Left cardiac atrium (tissue), 4 donors: ENCODE results near the gene C14orf119. TPM values are rescaled to one million over a fixed set of nuclear protein-coding genes. Genes with fewer than 3 reads are reported as not detected.

Source experiments
- ATAC-seq, 2 donors: fragments of 200-7000 bp; cut with Tn5 transposase; one replicate each; pipeline ENCODE4 v1.9.1; 2020; ENCODE audit warnings: mild to moderate bottlenecking in 2 of 2, moderate library complexity in 2 of 2
- DNase-seq: peaks from one replicate; pipeline ENCODE4 v3.0.0-alpha.2; 2020
- intact Hi-C, 2 donors: fragments of 100-400 bp; cut with DNase I; formaldehyde crosslinking; loops; one replicate each; pipeline versions ENCODE4 v1.14.1 to v1.15.1; 2022 to 2023
- total RNA-seq, 2 donors: library from RNA; stranded (reverse); fragmentation: NEBNext Ultra II Directional; extraction: Animal tissue kit (Norgen Biotek cat#: 25700); gene quantifications; one replicate each; pipeline ENCODE4 v1.2.1, GENCODE V29; 2021
- donor health status: DM: no; HTN: yes; CAD: no.
- donor health status: DM: no; HTN: yes; CAD: no; lungs with severe emphysema.
- donor health status: DM: yes; HTN: yes; CAD: no.
- donor health status: Dilated cardiomyopathy.

The C14orf119 gene
- total RNA-seq, 2 donors from 2014 or later = 30.8 to 37.9 TPM

DNA sequence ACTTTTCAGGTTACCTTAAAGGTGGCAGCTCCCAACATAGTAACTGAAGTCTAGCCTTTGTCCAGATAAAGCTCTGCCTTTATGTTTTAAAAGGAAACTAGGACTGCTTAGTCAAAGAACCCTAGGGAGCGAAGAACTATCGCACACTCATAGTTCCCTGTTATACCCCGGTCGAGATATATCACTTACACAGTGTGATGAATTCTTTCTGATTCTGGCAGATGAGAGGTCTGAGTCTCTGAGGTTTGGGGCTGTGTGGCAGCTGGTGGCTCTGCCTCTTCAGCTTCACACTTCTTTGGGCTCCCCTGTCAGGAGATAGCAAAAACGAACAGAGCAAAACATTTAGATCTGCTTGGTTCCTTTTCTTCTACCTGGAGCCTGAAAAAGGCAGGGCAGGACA, 17.3 kb upstream of the C14orf119 start:
- intact Hi-C loops = no loop called here
- no peak for DNase-seq
- ATAC-seq = no peak

DNA sequence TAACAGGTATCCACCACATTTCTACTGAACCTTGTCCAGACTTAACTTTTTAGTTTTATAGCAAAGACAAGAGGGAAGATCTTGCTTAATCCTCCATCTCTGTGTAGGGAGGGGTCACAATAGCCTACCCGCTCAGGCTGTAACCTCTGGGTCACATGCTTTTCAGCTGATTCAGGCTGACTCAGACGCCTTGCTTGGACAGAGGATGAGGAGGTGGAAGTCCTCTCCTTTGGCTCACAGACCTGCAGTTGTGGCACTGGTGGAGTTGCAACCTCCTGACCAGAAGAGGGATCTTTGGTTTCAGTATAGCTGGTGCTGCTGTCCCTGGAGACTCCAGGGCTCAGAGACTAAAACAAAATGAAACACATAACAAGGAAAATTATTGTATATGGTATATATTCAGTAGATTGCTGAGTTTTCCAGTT, 16.6 kb upstream of the C14orf119 start:
- peak; percentile 74 for DNase-seq
- peak; percentile 91 to 98 for ATAC-seq
- intact Hi-C loops = no loop called here

DNA sequence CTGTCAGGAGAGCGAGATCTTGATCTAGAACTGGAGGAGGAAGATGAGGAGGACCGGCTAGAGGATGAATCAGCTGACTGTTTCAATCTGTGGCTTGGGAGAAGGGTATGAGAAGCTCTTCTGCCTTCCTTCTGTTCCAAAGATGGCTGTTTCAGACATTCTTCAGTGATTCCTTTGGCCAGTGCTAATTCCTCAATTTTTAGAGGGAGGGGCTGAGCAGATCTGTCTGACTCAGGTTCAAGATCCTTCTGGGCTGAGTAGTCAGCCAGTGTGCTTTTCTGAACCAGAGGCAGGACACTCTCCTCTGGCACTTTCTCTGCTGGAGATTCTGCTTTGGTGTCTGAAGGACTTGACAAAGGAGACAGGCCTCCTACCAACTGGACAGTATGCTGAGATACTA, 15.6 kb upstream of the C14orf119 start:
- no peak for ATAC-seq
- intact Hi-C loops = no loop called here
- no peak for DNase-seq

DNA sequence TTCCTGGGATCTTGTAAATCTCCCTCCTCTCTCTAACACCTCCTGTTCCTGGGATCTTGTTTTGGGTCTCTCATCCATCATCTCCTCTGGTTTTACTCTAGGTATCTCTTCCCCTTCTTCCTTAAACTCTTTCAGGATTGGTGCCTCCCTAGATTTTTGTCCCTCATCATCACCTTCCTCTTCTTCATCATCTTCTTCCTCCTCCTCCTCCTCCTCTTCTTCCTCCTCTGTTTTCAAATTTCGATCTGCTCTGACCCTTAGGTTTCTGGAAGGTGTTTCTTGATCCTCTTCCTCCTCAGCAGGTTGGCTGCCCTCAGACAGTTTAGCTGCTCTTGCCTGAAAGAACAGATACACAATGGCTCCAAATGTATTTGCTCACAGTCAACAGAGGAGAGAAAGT, 14.8 kb upstream of the C14orf119 start:
- DNase-seq (no peak), ATAC-seq (no peak)
- intact Hi-C loops = no loop called here

DNA sequence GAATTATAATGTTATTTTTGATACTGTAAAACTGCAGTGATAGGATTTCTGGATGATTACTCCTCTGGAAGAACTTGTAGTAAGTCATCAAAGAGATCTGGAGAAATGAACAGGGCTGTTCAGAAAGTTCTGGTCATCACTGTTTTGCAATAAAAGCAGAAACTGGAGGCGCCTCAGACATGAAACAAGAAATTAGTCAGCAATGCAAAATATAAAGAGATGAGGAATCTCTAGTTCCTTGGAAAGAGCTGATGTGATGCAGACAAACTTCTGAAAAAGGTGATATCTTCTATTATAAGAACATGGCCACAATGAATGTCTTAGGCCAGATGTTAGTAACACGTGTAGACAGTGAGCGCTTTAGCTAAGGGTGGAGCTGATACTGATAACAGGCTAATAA, 9.8 kb upstream of the C14orf119 start:
- intact Hi-C loops = no loop called here
- DNase-seq = no peak
- no peak for ATAC-seq

DNA sequence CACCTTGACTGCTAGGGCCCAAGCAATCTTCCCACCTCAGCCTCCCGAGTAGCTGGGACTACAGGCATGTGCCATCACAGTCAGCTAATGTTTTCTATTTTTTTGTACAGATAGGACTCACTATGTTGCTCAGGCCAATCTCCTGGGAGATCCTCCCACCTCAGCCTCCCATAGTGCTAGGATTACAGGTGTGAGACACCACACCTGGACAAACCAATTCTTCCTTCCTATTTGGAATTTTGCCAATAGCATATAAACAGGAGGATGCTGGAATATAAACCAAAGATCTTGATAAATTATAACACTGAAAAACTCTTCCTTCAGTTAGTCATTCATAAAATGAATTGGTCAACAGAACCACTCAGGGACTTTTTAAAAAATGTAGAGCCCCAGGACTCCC, 8.7 kb upstream of the C14orf119 start:
- DNase-seq = no peak
- intact Hi-C loops = no loop called here
- no peak for ATAC-seq

DNA sequence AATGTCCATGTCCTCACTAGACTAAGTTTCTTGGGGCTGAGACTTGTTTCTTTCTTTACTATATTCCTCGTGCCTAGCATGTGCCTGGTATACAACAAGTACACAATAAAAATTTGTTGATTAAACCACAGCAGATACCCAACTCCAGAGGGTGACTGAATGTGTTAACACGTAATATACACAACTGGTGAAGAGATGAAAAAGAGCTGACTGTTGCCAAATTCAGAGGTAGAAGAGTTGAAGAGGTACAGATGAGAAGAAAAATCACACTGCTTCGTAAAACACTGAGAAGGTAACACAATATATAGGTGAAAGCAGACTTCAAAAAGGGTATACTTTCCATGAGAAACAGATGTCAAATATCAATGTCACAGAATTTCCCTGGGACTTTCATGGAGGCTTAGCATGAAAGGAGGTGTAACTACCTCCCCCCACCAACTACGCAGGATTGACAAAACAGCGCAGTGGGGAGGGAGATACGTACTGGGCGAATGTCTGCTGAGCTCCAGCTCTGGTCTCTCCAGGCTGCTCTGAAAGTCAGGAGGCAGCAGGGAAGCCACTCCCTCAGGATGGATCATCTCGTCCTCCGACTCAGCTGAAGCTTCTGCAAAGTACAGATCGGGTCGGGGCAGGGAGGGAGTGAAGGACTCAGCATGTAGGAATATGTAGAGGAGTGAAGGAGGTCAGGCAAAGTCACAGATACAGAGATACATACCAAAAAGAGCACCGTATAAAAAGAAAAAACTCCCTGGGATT, 5.6 kb upstream of the C14orf119 start:
- ATAC-seq (no peak), DNase-seq (no peak)
- intact Hi-C loops = no loop called here

DNA sequence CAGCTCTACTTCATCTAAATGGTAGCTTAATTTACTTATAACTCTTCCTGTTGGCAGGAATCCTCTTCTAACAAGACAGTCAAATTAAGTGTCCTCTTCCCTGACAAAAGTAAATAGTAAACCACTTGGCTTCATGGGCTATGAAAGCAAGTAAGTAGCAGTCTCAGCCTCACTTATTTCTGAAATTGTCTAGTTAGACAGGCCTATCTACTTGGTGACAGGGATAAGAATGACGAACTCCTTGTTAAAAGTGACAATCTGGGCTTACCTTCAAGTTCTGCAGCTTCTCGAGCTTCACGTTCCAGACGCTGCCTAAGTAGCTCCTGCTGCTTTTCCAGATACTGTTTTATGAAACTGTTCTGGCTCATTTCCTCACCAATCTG, 5.1 kb upstream of the C14orf119 start:
- no peak for DNase-seq
- ATAC-seq = no peak
- intact Hi-C loops = no loop called here

DNA sequence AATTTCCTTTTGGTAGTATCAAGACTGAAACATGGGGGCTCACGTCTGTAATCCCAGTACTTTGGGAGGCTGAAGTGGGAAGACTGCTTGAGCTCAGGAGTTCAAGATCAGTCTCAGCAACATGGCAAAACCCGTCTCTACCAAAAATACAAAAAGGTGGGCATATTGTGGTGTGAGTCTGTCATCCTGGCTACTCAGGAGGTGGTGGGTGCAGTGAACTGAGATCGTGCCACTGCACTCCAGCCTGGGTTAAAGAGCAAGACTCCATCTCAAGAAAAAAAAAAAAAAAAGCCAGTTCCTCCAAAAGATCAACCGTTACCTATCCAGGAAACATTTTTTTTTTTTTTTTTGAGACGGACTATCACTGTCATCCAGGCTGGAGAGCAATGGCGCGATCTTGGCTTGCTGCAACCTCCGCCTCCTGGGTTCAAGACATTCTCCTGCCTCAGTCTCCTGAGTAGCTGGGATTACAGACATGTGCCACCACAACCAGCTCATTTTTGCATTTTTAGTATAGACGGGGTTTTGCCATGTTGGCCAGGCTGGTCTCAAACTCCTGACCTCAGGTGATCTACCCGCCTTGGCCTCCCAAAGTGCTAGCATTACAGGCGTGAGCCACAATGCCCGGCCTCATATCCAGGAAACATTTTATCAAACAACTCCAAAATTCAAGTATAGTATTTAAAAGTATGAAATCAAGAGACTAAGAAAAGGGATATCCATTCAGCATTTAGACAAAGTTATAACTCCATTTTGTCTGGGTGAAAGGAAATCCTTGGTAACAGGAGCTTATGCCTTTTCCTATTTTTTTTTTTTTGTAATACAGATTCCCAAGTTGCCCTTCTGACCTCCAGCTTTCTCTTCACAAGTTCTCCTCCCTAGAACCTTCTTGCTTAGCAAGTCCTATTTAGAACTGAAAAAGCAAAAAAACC, 3.7 kb upstream of the C14orf119 start:
- no peak for ATAC-seq
- intact Hi-C loops = no loop called here
- DNase-seq = no peak

DNA sequence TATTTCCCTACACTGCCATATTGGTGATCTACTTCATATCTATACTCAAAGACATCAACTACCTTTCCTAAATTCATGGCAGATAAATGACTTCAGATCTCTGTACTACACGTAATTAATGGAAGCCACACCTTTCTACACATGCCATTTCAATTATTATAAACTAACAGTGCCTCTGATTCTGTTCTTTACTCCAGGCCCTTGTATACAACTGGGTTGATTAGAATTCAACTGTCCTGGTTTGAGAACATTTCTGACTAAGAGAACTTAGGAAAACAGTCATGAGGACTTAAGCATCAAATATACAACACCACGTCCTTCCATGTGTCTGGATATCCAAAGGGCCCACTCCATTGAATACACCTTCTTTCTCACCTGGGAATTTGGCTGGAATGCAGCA, 2.2 kb upstream of the C14orf119 start:
- intact Hi-C loops = no loop called here
- no peak for DNase-seq
- ATAC-seq = no peak

DNA sequence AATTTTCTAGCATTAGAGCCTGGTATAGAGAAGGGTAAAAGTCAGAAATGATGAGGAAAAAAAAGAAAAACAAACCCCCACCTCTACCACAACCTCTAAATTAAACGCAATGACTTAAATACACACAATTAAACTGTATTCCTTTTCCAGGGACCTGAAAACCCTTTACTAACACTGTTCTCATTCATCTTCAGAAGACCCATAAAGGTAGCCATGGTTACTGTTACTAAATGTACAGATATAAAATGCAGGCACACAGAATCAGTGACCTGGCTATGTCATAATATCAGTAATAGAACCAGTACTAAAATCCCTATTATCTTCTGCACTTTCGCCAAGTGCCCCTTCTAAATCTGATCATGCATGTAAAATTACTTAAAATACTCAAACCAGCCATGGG, 1.8 kb upstream of the C14orf119 start:
- intact Hi-C loops = no loop called here
- ATAC-seq (no peak), DNase-seq (no peak)

DNA sequence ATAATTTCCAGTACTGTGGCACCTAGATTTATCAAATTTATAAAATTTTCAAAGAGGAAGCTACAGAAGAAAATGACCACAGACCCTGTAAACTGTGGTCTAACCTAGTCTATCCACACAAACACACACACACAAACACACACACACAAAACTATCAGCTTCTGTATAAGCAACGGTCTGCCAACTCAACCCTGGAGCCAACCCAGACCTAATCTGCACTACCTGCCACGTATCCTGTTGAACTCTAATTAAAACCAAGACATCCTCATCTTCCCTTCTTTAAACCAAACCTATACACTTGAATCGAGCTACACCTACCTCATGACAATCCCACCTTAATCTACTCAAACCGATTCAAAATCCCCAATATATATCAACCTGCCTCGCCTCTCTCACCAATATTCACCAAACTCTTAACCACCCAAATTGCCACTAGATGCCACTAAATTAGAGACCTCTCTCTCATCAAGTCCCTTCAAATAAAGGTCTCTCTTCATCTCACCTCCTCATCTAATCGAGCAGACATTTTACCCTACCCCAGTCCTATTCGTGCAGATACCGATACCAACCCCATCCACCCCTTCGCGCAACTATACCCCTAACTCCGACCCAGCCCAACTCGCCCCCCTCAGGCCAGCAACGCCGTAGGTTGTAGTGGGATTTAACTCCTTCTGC, 1.2 kb upstream of the C14orf119 start:
- intact Hi-C loops = no loop called here

DNA sequence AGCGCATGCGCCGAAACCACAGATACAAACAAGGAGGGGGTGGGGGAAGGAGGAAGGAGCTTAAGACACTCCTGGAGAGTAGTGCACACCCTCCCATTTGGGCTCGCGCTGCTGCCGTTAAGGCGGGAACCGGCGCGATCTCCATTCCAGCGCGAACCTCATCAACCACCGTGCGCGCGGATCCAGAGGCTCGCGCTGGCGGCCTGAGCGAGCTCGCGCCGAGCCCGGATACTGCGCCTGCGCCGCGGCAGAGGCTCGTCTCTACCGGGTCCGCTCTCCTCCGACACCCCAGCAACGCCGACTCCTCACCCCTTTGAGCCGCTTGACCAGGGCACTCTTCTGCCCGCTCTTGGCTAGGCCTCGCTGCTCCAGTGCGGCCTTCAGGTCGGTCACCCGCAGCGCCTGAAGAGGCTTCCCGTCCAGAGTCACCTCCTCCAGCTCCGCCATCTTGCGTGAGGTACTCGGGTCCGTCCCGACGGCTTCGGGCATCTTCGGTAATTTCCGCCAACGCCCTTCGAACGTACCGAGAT, 574 bp upstream of the C14orf119 start, which contains the start of gene ACIN1:
Gene ACIN1, minus strand, starts transcription at position 471 of the 530 bp plus-strand sequence. Its CDS starts 24 bp downstream, at position 447.
- ATAC-seq (peak; percentile 56 to 73), DNase-seq (peak; percentile 82)
- intact Hi-C loops = no loop called here

More for the DNA sequence above, 1.2 kb upstream of the C14orf119 start:
- DNase-seq = no peak
- no peak for ATAC-seq

DNA sequence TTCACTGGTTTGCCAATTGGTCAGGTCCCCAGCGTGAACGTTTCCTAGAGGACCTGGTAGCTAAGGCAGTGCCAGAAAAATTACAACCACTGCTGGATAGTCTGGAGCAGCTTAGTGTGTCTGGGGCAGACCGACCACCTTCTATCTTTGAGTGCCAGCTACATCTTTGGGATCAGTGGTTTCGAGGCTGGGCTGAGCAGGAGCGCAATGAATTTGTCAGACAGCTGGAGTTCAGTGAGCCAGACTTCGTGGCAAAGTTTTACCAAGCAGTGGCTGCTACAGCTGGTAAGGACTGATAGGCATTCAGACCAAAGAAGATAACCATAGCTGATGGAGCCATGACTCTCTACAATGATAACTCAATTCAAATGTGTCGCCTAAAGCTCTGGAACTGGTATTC, 2.5 kb downstream of the C14orf119 start:
- intact Hi-C loops = no loop called here
- ATAC-seq (no peak), DNase-seq (no peak)

DNA sequence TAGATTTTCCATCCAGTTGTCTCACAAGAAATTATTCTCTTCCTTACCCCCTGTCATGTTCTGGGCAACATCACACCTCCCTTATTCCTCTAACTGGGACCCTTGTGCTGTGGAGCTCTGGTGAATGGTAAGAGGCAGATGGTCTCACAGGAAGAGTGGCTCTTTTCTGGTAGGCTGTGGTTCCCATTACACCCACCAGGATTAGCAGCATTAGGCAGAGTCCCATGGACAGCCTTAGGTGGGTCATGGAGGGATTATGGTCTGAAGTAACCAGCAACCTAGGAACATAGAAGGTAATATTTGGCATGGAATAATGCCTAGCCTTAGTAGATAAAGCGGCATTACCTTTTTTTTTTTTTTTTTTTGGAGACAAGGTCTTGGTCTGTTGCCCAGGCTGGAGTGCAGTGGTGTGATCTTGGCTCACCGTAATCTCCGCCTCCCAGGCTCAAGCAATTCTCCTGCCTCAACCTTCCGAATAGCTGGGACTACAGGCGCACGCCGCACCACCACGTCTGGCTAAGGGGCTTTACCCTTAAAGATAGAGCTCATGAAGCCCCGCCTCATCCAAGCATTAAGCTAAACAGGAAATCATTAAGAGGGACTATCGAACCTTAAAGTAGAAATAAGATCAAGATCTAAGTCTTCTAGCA, 4.0 kb downstream of the C14orf119 start:
- no peak for ATAC-seq
- intact Hi-C loops = no loop called here

DNA sequence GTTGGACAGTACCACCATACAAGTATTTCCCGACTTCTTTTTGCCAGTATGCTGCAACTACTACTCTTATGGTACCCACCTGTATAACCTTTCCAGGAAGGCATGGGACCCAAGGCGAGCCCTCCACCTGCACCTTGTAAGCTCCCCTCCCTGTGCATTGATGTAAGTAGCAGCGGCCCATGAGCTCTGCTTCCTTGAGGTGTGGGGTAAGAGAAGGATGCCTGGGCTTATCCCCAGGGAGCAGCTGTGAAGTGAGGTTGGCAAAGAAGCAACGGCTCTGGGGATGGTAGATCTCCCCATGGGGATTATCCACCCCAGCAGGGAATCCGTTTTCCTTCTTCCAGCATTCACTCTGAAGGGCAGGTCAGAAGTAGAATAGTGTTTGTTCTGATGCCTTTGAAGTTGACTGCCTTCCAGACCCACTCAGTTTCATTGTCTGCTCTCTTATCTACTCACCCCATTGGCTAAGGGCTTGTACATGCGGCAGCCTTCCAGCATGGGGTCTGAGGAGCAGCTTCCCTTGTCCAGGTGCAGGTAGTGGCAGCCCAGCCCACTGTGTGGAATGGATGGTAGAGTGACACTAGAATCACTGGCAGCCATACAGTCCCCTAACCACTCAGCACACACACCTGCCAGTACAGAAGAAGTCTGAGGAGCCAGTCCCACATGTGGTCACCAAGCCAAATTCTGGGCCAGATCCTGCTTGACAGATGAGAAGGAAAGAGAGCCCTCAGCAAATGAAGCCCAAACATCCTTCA, 6.1 kb downstream of the C14orf119 start:
- intact Hi-C loops = no loop called here
- ATAC-seq (no peak), DNase-seq (no peak)

More for the DNA sequence above, 4.0 kb downstream of the C14orf119 start:
- no peak for DNase-seq

DNA sequence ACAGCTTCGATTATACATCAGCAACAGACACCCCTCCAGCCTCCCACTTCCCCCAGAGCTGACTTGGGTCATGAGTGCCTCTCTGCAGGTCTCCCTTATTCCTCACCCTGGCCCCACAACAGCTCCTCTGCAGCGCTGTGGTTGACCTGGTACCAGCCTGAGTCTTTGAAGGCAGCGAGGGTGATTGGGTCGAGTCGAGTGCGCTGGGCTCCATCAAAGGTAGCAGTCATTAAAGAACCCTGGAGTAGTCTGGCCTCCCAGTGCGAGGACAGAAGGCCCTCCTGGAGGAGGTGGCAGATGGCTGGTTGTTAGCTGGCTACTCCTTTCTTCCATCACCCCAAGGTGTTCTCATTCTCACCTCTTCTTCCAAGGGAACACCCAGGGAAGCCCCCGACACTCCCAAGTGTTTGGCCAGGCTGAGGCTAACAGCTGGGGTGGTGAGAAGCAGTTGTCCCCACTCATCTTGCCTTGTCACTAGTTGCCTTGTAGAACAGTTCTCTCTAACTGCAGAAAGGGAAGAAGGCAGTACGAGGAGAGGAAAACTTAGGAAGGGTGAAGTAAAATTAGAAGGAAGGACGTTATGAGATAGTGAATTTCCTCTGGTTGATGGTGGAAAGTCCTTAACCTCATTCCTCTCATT, 6.8 kb downstream of the C14orf119 start:
- DNase-seq (no peak), ATAC-seq (no peak)
- intact Hi-C loops = no loop called here

DNA sequence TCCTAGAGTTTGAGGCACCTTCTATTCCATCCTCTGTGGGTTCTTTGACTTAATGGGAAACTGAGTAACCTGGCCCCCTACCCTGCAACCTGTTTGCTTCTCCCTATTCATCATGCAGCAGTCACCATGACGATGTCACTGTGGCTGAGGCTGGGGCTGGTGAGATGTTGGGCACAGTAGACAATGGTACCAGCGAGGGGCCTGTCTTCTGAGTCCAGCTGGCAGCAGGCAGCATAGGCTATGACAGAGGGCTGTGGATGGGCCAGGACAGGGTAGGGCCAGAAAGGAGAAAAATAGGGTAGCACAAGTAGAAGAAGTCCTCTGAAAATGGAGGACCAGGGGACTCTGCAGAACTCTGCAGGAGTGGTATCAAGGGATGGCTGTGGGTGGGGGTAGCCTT, 7.5 kb downstream of the C14orf119 start:
- DNase-seq (no peak), ATAC-seq (no peak)
- intact Hi-C loops = no loop called here
